Measurements from ENCODE around the gene ATP6AP1. TPM values are rescaled to one million over a fixed set of nuclear protein-coding genes. Genes with fewer than 3 reads are reported as not detected.

Gene ATP6AP1
- total and polyA plus RNA-seq, 9 of the 15 experiments (the other 6 are each of a cell fraction or from before 2014, with no cell fraction given): 8.3 to 90.5 (median 52.9) TPM

DNA sequence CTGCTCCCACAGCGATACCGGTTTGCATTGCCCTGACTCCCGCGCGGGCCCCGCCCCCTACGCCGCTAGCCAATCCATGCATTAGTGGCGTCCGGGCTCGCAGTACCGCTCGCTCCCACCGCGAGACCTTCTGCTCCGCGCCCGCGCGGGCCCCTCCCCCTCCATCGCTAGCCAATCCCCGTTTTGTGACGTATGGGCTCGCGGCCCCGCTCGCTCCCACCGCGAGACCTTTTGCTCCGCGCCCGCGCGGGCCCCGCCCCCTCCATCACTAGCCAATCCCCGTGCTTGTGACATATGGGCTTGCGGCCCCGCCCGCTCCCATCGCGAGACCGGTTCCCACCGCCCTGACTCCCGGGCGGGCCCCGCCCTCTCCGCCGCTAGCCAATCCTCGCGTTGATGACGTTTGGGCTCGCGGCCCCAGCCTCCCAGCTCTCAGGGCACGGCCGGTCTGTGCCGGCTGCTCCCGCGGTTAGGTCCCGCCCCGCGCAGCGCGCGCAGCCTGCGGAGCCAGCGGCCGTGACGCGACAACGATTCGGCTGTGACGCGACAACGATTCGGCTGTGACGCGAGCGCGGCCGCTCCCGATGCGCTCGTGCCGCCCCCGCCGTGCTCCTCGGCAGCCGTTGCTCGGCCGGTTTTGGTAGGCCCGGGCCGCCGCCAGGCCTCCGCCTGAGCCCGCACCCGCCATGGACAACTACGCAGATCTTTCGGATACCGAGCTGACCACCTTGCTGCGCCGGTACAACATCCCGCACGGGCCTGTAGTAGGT is 49.5 kb upstream of the ATP6AP1 start, which contains the start of gene EMD (continued):
- TF ChIP-seq HDAC1 (IDR thresholded peaks at IDR 0.05) (0 out of 4 replicates have a peak, but pooled peaks of 1 of the 2 experiments have one; percentile 19), RBBP5 (IDR thresholded peaks at IDR 0.05; ENCODE audit: borderline replicate concordance, insufficient read depth, low read length, poor library complexity, severe bottlenecking) (peak; percentile 23), ZFX (CRISPR knock-in tag; IDR thresholded peaks at IDR 0.05) (no peak), TOE1 (IDR thresholded peaks at IDR 0.05; ENCODE audit: borderline replicate concordance) (no peak; the same call in 1 of the 2 replicates), TOE1 (CRISPR knock-in tag; IDR thresholded peaks at IDR 0.05; ENCODE audit: borderline replicate concordance, low read depth) (no peak), RHOXF2B (CRISPR knock-in tag; conservative IDR thresholded peaks at IDR 0.05) (no peak), NR0B1 (IDR thresholded peaks at IDR 0.05; ENCODE audit: partially characterized antibody) (no peak), ZNF212 (CRISPR knock-in tag; IDR thresholded peaks at IDR 0.05) (no peak), BCOR (IDR thresholded peaks at IDR 0.05) (peak; percentile 51; the same call in 1 of the 2 replicates), MYNN (IDR thresholded peaks at IDR 0.05) (no peak), MYNN (CRISPR knock-in tag; IDR thresholded peaks at IDR 0.05) (no peak), TEAD1 (CRISPR knock-in tag; IDR thresholded peaks at IDR 0.05) (peak in 1 of 2 experiments; percentile 70; a peak in 2 of 4 replicates), ZNF699 (CRISPR knock-in tag; IDR thresholded peaks at IDR 0.05; ENCODE audit: insufficient replicate concordance) (no peak), LARP7 (IDR thresholded peaks at IDR 0.05) (no peak), EGR1 (conservative IDR thresholded peaks at IDR 0.05) (peak; percentile 85), POLR2AphosphoS5 (IDR thresholded peaks at IDR 0.05; ENCODE audit: control insufficient read depth, insufficient read depth, low read depth, low read length) (peak; percentile 64), FOSL1 (tag; conservative IDR thresholded peaks at IDR 0.05) (no peak), ZNF263 (CRISPR knock-in tag; IDR thresholded peaks at IDR 0.05; ENCODE audit: borderline replicate concordance) (peak; percentile 56; the same call in 1 of the 2 replicates), HIVEP1 (CRISPR knock-in tag; IDR thresholded peaks at IDR 0.05) (no peak), EP300 (IDR thresholded peaks at IDR 0.05; ENCODE audit: low read length) (peak; percentile 21; the same call in 1 of the 2 replicates), SRF (CRISPR knock-in tag; IDR thresholded peaks at IDR 0.05) (peak in 1 of 2 experiments; percentile 12; a peak in 1 of 4 replicates), DEAF1 (CRISPR knock-in tag; IDR thresholded peaks at IDR 0.05) (no peak)
- TF ChIP-seq, protein P1, sequence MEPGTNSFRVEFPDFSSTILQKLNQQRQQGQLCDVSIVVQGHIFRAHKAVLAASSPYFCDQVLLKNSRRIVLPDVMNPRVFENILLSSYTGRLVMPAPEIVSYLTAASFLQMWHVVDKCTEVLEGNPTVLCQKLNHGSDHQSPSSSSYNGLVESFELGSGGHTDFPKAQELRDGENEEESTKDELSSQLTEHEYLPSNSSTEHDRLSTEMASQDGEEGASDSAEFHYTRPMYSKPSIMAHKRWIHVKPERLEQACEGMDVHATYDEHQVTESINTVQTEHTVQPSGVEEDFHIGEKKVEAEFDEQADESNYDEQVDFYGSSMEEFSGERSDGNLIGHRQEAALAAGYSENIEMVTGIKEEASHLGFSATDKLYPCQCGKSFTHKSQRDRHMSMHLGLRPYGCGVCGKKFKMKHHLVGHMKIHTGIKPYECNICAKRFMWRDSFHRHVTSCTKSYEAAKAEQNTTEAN (CRISPR knock-in tag; IDR thresholded peaks at IDR 0.05): no peak

All from K562 (cell line).